ENCODE results near the gene ANKRD2.
A peak's percentile ranks its signal among the peaks of the same experiment; 100 is the strongest.

ANKRD2 gene

GRCh38 chr10:97598407-97599271, 26.1 kb downstream of the ANKRD2 start:
- Histone ChIP-seq H3K23ac (ENCODE audit: low read length) (no peak overlapping the region), H3K18ac (ENCODE audit: low read length) (no peak overlapping the region), H3K4me2 (ENCODE audit: low read length) (no peak overlapping the region), H4K5ac (ENCODE audit: low read length) (no peak overlapping the region), H3K56ac (ENCODE audit: low read length) (no peak overlapping the region), H2AK5ac (ENCODE audit: low read length) (no peak overlapping the region), H2BK15ac (replicated peaks; ENCODE audit: low read depth) (no peak overlapping the region), H3K4me3 (ENCODE audit: low read length) (no peak overlapping the region), H3K9ac (ENCODE audit: low read length) (no peak overlapping the region), H2BK5ac (ENCODE audit: low read length) (no peak overlapping the region), H3K4ac (ENCODE audit: low read depth, low read length) (no peak overlapping the region), H4K8ac (ENCODE audit: low read depth, low read length) (no peak overlapping the region), H3K79me2 (ENCODE audit: control insufficient read depth, insufficient read depth, low read length) (no peaks in the 10 kb centered on the region), H3K27ac (ENCODE audit: low read depth, low read length) (no peak overlapping the region), H3K36me3 (ENCODE audit: control insufficient read depth, insufficient read depth, low read length) (no peaks in the 10 kb centered on the region), H3K4me1 (ENCODE audit: control insufficient read depth, low read depth, low read length) (no peaks in the 10 kb centered on the region), H3K79me1 (ENCODE audit: low read length) (no peaks in the 10 kb centered on the region), H3K27me3 (ENCODE audit: insufficient read depth, low read length, poor library complexity) (no peaks in the 10 kb centered on the region), H2BK120ac (ENCODE audit: low read depth, low read length) (no peak overlapping the region)
- no CpG with 5 or more reads among the region's 19 CpGs for WGBS (ENCODE audit: extremely low coverage, insufficient coverage, low lambda C conversion rate)
- no peak for DNase-seq

DNA sequence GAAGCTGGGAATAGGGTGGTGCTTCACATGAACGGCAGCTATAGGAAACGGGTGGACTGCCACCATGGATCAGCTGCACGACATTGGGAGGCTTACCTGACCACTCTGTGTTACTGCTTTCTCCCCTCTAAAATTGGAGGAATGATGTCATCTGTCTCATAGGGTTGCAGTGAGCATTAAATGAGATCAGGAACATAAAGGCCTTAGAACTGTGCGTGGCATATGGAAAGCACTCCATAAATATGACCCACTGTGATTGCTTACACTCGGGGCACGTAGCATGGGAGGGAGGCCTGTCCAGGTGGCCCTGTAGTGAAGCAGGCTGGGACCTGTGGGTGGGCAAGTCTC, 26.7 kb downstream of the ANKRD2 start:
- Histone ChIP-seq H3K79me1 (ENCODE audit: low read length) (no peaks in the 10 kb centered on the region), H4K8ac (ENCODE audit: low read depth, low read length) (no peak overlapping the region), H3K27me3 (ENCODE audit: insufficient read depth, low read length, poor library complexity) (no peaks in the 10 kb centered on the region), H3K18ac (ENCODE audit: low read length) (no peak overlapping the region), H3K4ac (ENCODE audit: low read depth, low read length) (no peak overlapping the region), H3K56ac (ENCODE audit: low read length) (no peak overlapping the region), H3K27ac (ENCODE audit: low read depth, low read length) (no peak overlapping the region), H2AK5ac (ENCODE audit: low read length) (no peak overlapping the region), H3K36me3 (ENCODE audit: control insufficient read depth, insufficient read depth, low read length) (no peaks in the 10 kb centered on the region), H4K5ac (ENCODE audit: low read length) (no peak overlapping the region), H3K4me1 (ENCODE audit: control insufficient read depth, low read depth, low read length) (no peaks in the 10 kb centered on the region), H2BK15ac (replicated peaks; ENCODE audit: low read depth) (no peak overlapping the region), H3K4me2 (ENCODE audit: low read length) (no peak overlapping the region), H2BK120ac (ENCODE audit: low read depth, low read length) (no peak overlapping the region), H3K4me3 (ENCODE audit: low read length) (no peak overlapping the region), H3K9ac (ENCODE audit: low read length) (no peak overlapping the region), H3K79me2 (ENCODE audit: control insufficient read depth, insufficient read depth, low read length) (no peaks in the 10 kb centered on the region), H3K23ac (ENCODE audit: low read length) (no peak overlapping the region), H2BK5ac (ENCODE audit: low read length) (no peak overlapping the region)
- no CpG with 5 or more reads among the region's 6 CpGs for WGBS (ENCODE audit: extremely low coverage, insufficient coverage, low lambda C conversion rate)
- no peak for DNase-seq

DNA sequence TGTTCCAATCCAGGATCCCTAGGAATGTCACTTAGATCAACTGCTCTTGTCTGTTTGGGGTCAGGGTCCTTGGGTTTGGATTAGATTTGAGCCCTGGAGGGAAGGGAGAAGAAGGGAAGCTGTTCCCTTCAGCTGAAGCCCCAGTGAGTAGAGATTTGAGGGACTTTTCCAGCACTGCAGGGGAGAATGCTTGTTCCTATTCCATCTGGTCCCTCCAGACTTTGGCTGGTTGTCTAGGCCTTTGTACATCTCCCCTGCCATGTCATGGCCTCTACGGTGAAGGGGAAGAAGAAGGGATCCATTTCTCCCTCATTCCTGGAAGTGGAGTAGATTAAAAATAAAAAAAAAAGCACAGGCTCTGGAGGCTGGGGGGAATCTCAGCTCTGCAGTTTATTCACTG, 28.0 kb downstream of the ANKRD2 start:
- Histone ChIP-seq H3K79me2 (ENCODE audit: control insufficient read depth, insufficient read depth, low read length) (no peaks in the 10 kb centered on the region), H3K56ac (ENCODE audit: low read length) (no peak overlapping the region), H3K18ac (ENCODE audit: low read length) (no peak overlapping the region), H3K4me3 (ENCODE audit: low read length) (no peak overlapping the region), H2AK5ac (ENCODE audit: low read length) (no peak overlapping the region), H3K27ac (ENCODE audit: low read depth, low read length) (no peak overlapping the region), H2BK120ac (ENCODE audit: low read depth, low read length) (no peak overlapping the region), H3K4me1 (ENCODE audit: control insufficient read depth, low read depth, low read length) (no peaks in the 10 kb centered on the region), H3K23ac (ENCODE audit: low read length) (no peak overlapping the region), H3K79me1 (ENCODE audit: low read length) (no peaks in the 10 kb centered on the region), H3K4ac (ENCODE audit: low read depth, low read length) (no peak overlapping the region), H3K36me3 (ENCODE audit: control insufficient read depth, insufficient read depth, low read length) (no peaks in the 10 kb centered on the region), H4K8ac (ENCODE audit: low read depth, low read length) (no peak overlapping the region), H3K4me2 (ENCODE audit: low read length) (no peak overlapping the region), H4K5ac (ENCODE audit: low read length) (no peak overlapping the region), H3K27me3 (ENCODE audit: insufficient read depth, low read length, poor library complexity) (no peaks in the 10 kb centered on the region), H3K9ac (ENCODE audit: low read length) (no peak overlapping the region), H2BK15ac (replicated peaks; ENCODE audit: low read depth) (no peak overlapping the region), H2BK5ac (ENCODE audit: low read length) (no peak overlapping the region)
- no CpG with 5 or more reads among the region's 1 CpG for WGBS (ENCODE audit: extremely low coverage, insufficient coverage, low lambda C conversion rate)
- DNase-seq = no peak

GRCh38 chr10:97601268-97602215, 29.0 kb downstream of the ANKRD2 start:
- Histone ChIP-seq H3K23ac (ENCODE audit: low read length) (no peak overlapping the region), H2BK5ac (ENCODE audit: low read length) (no peak overlapping the region), H3K4me3 (ENCODE audit: low read length) (no peak overlapping the region), H3K56ac (ENCODE audit: low read length) (no peak overlapping the region), H3K27me3 (ENCODE audit: insufficient read depth, low read length, poor library complexity) (no peaks in the 10 kb centered on the region), H3K9ac (ENCODE audit: low read length) (no peak overlapping the region), H3K27ac (ENCODE audit: low read depth, low read length) (no peak overlapping the region), H3K36me3 (ENCODE audit: control insufficient read depth, insufficient read depth, low read length) (no peaks in the 10 kb centered on the region), H4K5ac (ENCODE audit: low read length) (no peak overlapping the region), H3K4ac (ENCODE audit: low read depth, low read length) (no peak overlapping the region), H3K79me2 (ENCODE audit: control insufficient read depth, insufficient read depth, low read length) (no peaks in the 10 kb centered on the region), H3K79me1 (ENCODE audit: low read length) (no peaks in the 10 kb centered on the region), H2AK5ac (ENCODE audit: low read length) (no peak overlapping the region), H3K18ac (ENCODE audit: low read length) (no peak overlapping the region), H3K4me1 (ENCODE audit: control insufficient read depth, low read depth, low read length) (no peaks in the 10 kb centered on the region), H2BK15ac (replicated peaks; ENCODE audit: low read depth) (no peak overlapping the region), H3K4me2 (ENCODE audit: low read length) (no peak overlapping the region), H2BK120ac (ENCODE audit: low read depth, low read length) (no peak overlapping the region), H4K8ac (ENCODE audit: low read depth, low read length) (no peak overlapping the region)
- no CpG with 5 or more reads among the region's 21 CpGs for WGBS (ENCODE audit: extremely low coverage, insufficient coverage, low lambda C conversion rate)
- no peak for DNase-seq

DNA sequence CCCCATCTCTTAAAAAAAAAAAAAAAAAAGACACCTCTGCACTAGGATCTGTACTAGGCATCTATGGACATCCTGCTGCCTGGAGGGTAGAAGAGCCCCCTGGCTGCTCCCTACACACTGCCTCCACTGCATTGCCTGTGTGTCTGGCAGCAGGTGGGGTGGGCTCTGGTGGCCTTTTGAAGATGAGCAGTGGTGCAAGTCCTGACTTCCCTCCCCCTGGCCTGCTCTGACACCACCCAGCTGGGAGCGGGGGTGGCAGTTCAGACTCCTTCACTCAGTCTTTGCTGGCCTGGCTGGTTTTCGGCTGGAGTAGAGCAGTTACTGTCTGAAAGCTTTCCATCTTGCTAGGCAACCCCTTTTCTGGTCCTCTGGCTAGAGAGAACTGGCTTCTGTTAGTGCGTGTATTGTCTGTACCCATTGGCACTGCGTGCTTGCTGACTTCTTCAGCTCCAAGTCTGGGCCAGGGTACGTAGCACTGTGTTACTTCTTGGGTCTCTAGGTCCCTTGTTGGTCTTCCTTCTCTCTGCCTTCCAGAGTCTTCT, 34.6 kb downstream of the ANKRD2 start:
- Histone ChIP-seq H3K23ac (ENCODE audit: low read length) (no peak overlapping the region), H4K8ac (ENCODE audit: low read depth, low read length) (no peak overlapping the region), H3K27me3 (ENCODE audit: insufficient read depth, low read length, poor library complexity) (no peaks in the 10 kb centered on the region), H3K18ac (ENCODE audit: low read length) (no peak overlapping the region), H2BK5ac (ENCODE audit: low read length) (no peak overlapping the region), H3K9ac (ENCODE audit: low read length) (no peak overlapping the region), H3K79me2 (ENCODE audit: control insufficient read depth, insufficient read depth, low read length) (no peaks in the 10 kb centered on the region), H3K4me1 (ENCODE audit: control insufficient read depth, low read depth, low read length) (no peaks in the 10 kb centered on the region), H3K4me2 (ENCODE audit: low read length) (no peak overlapping the region), H3K27ac (ENCODE audit: low read depth, low read length) (no peak overlapping the region), H3K36me3 (ENCODE audit: control insufficient read depth, insufficient read depth, low read length) (no peaks in the 10 kb centered on the region), H3K56ac (ENCODE audit: low read length) (peak overlapping the region; percentile 25), H2BK120ac (ENCODE audit: low read depth, low read length) (no peak overlapping the region), H2BK15ac (replicated peaks; ENCODE audit: low read depth) (no peak overlapping the region), H4K5ac (ENCODE audit: low read length) (no peak overlapping the region), H3K79me1 (ENCODE audit: low read length) (no peaks in the 10 kb centered on the region), H2AK5ac (ENCODE audit: low read length) (no peak overlapping the region), H3K4me3 (ENCODE audit: low read length) (no peak overlapping the region), H3K4ac (ENCODE audit: low read depth, low read length) (no peak overlapping the region)
- WGBS (ENCODE audit: extremely low coverage, insufficient coverage, low lambda C conversion rate) = no CpG with 5 or more reads among the region's 5 CpGs
- DNase-seq = no peak

Data from mesendoderm (in vitro differentiated cells).